Lower leg skin (tissue), 3 donors: ENCODE measurements around the gene MKLN1.

Source experiments
- CTCF ChIP-seq, 3 donors: fragments of 450-650 bp; IDR thresholded peaks; one replicate each; pipeline ENCODE4 v1.5.1; 2016; ENCODE audit warnings: antibody characterized with exemption in 3 of 3, mild to moderate bottlenecking in 3 of 3, moderate library complexity in 2 of 3
- POLR2A ChIP-seq, 2 donors: fragments of 450-650 bp; IDR thresholded peaks; one replicate each; pipeline ENCODE4 v1.6.1; 2016 to 2017; ENCODE audit warnings: antibody characterized with exemption in 2 of 2, mild to moderate bottlenecking in 1 of 2, moderate library complexity in 1 of 2

- no peak for TF ChIP-seq CTCF (IDR thresholded peaks at IDR 0.05)
- TF ChIP-seq POLR2A (IDR thresholded peaks at IDR 0.05), result no peak
These were observed 42.8 kb upstream of the MKLN1 start for GRCh38 chr7:131284702-131285419.
